ENCODE data around the gene RELT. TPM values are rescaled to one million over a fixed set of nuclear protein-coding genes. Genes with fewer than 3 reads are reported as not detected.

The RELT gene
- total RNA-seq, 1 experiment from 2014 or later = 10.2 TPM

DNA sequence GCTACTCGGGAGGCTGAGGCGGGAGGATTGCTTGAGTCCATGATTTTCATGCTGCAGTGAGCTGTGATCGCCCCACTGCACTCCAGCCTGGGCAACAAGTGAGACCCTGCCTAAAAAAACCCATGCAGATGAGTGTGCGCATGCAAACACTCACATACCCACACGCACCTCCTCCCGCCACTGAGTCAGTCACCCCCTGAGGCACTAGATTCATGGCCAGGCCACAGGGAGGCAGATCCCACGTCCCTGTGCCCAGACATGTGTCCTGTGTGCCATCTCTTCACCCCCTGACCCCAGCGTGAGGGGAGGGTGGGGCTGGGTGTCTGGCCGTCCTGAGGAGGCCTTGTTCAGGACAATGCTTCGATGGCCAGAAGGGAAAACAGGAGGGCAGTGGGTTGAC lies 15.5 kb downstream of the RELT start:
- H3K56ac ChIP-seq (ENCODE audit: insufficient read length, low read depth, low read length) = no peak overlapping the region
- no peak overlapping the region for H4K8ac ChIP-seq (replicated peaks; ENCODE audit: insufficient read length, low read depth, low read length)
- no peak overlapping the region for H2BK5ac ChIP-seq (ENCODE audit: insufficient read length, low read length)
- H3K27ac ChIP-seq (ENCODE audit: insufficient read length, low read depth, low read length) = no peak overlapping the region
- H3K23me2 ChIP-seq (ENCODE audit: insufficient read length, low read depth, low read length, poor library complexity, severe bottlenecking) = no peaks in the 10 kb centered on the region
- H3K9ac ChIP-seq (ENCODE audit: extremely low read depth, insufficient read length, low read length) = no peak overlapping the region
- no peaks in the 10 kb centered on the region for H4K20me1 ChIP-seq (ENCODE audit: control insufficient read depth, insufficient read depth, insufficient read length)
- H3K4me1 ChIP-seq (ENCODE audit: insufficient read depth, low read length) = no peaks in the 10 kb centered on the region
- DNase-seq = no peak
- no peaks in the 10 kb centered on the region for H3K79me2 ChIP-seq (ENCODE audit: insufficient read depth, low read length)
- H2BK12ac ChIP-seq (ENCODE audit: insufficient read length, low read depth, low read length) = no peak overlapping the region
- H2BK20ac ChIP-seq (ENCODE audit: low read depth, low read length, poor library complexity, severe bottlenecking) = no peak overlapping the region
- Mint-ChIP-seq H3K9me3 (no peaks in the 10 kb centered on the region), H3K4me3 (no peak overlapping the region), H3K4me1 (peaks cover 19 to 21% of the 10 kb centered on the region in 2 experiments), H3K27me3 (ENCODE audit: low read depth) (no peaks in the 10 kb centered on the region; the same call in 1 of the 2 replicates), H3K36me3 (ENCODE audit: insufficient read depth in 1 of 3, low read depth in 3 of 3) (peaks cover 0 to 2% (median 0%) of the 10 kb centered on the region in 3 experiments; a peak in 2 of 7 replicates), H3K27ac (no peak overlapping the region; a peak in 1 of 7 replicates)
- no peak overlapping the region for H3K4ac ChIP-seq (ENCODE audit: low read depth, low read length)
- H2BK15ac ChIP-seq (ENCODE audit: low read depth, low read length) = no peak overlapping the region
- WGBS (ENCODE audit: extremely low coverage, insufficient read length, low lambda C conversion rate) = no CpG with 5 or more reads among the region's 10 CpGs
- H3K9me3 ChIP-seq (ENCODE audit: control insufficient read depth, low read depth, low read length) = no peaks in the 10 kb centered on the region
- H4K91ac ChIP-seq (ENCODE audit: insufficient read length, low read depth, low read length) = no peak overlapping the region
- no peak overlapping the region for H3K4me2 ChIP-seq (ENCODE audit: insufficient read depth, insufficient read length, low read length)
- H3K23ac ChIP-seq (ENCODE audit: insufficient read length, low read depth, low read length) = no peak overlapping the region
- no peak overlapping the region for H2AK5ac ChIP-seq (ENCODE audit: insufficient read length, low read length)
- H2BK120ac ChIP-seq (ENCODE audit: low read depth, low read length, poor library complexity, severe bottlenecking) = no peak overlapping the region
- no peak overlapping the region for H2AFZ ChIP-seq (ENCODE audit: low read length)
- no peak overlapping the region for H3T11ph ChIP-seq (ENCODE audit: low read length)
- no peak overlapping the region for H3K14ac ChIP-seq (ENCODE audit: insufficient read depth, low read length)
- H3K79me1 ChIP-seq (ENCODE audit: insufficient read depth, low read depth, low read length, poor library complexity, severe bottlenecking) = no peaks in the 10 kb centered on the region
- H3K27me3 ChIP-seq (ENCODE audit: insufficient read depth, low read length) = no peaks in the 10 kb centered on the region
- TF ChIP-seq, protein P1, sequence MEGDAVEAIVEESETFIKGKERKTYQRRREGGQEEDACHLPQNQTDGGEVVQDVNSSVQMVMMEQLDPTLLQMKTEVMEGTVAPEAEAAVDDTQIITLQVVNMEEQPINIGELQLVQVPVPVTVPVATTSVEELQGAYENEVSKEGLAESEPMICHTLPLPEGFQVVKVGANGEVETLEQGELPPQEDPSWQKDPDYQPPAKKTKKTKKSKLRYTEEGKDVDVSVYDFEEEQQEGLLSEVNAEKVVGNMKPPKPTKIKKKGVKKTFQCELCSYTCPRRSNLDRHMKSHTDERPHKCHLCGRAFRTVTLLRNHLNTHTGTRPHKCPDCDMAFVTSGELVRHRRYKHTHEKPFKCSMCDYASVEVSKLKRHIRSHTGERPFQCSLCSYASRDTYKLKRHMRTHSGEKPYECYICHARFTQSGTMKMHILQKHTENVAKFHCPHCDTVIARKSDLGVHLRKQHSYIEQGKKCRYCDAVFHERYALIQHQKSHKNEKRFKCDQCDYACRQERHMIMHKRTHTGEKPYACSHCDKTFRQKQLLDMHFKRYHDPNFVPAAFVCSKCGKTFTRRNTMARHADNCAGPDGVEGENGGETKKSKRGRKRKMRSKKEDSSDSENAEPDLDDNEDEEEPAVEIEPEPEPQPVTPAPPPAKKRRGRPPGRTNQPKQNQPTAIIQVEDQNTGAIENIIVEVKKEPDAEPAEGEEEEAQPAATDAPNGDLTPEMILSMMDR (conservative IDR thresholded peaks at IDR 0.05) = no peak
- no peak overlapping the region for H3K18ac ChIP-seq (ENCODE audit: insufficient read length, low read depth, low read length)
- no peak overlapping the region for H4K5ac ChIP-seq (ENCODE audit: insufficient read length, low read depth, low read length)

Data from H9 (cell line).